Measurements from ENCODE around the gene OR51B4.
"Not testable (repeated sequence)": the region's sequence is repeated elsewhere in the genome, so short reads cannot be mapped to it uniquely, and the experiment has no call there.

Gene OR51B4

DNA sequence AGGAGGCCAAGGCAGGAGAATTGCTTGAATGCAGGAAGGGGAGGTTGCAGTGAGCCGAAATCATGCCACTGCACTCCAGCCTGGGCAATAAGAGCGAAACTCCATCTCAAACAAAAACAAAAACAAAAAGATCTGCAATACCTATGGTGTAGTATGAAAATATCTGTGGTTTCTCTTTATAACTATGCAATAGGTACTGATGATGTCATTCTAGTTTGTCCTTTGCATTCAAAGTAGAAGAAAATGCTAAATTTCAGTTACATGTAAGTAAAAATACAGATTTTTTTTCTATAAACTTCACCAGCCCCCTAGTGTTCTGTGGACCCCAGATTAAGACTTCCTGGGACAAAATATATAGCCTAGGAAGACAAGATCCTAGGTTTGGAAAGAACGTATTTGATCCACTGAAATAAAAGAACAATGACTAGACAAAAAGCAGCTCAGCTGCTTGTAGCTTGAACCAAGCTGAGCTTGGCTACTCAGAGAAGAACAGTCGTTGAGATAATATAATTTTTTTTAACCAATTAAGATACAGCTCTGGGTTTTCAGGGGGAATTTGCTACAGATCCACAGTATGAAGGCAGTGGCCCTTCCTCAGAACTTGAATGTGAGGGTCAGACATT, 29.2 kb downstream of the OR51B4 start:
- no peak for DNase-seq

DNA sequence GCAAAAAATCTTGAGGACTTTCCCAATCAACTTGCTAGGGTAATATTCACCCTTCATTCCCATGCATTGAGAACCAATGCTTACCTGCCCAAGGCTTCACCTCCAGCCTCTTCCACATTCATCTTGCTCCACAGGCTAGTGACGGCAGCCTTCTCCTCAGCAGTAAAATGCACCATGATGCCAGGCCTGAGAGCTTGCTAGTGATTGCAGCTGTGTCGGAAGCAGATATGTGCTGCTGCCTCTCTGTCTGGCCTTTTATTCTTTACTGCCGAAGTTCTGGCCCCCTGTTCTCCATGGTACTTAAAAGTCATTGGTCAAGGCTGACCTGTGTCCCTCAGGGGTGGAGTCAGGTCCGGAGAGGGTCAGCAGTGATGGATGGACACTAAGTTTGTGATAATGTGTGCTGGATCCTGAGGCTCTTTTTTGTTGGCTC, 32.0 kb downstream of the OR51B4 start, which contains the start of gene HBE1:
TSS of gene HBE1 (minus strand) at position 231 of the 433 bp plus-strand sequence. CDS start at position 176, 55 bp downstream.
- DNase-seq: no peak

GRCh38 chr11:5267033-5267563, 34.6 kb downstream of the OR51B4 start:
- DNase-seq: no peak

GRCh38 chr11:5266609-5267008, 35.1 kb downstream of the OR51B4 start:
- DNase-seq: no peak

- DNase-seq: no peak
Observed at GRCh38 chr11:5265832-5266231, 35.9 kb downstream of the OR51B4 start.

GRCh38 chr11:5258543-5259262, 43.0 kb downstream of the OR51B4 start:
- no peak for DNase-seq

GRCh38 chr11:5257296-5257695, 44.5 kb downstream of the OR51B4 start:
- DNase-seq: no peak

DNA sequence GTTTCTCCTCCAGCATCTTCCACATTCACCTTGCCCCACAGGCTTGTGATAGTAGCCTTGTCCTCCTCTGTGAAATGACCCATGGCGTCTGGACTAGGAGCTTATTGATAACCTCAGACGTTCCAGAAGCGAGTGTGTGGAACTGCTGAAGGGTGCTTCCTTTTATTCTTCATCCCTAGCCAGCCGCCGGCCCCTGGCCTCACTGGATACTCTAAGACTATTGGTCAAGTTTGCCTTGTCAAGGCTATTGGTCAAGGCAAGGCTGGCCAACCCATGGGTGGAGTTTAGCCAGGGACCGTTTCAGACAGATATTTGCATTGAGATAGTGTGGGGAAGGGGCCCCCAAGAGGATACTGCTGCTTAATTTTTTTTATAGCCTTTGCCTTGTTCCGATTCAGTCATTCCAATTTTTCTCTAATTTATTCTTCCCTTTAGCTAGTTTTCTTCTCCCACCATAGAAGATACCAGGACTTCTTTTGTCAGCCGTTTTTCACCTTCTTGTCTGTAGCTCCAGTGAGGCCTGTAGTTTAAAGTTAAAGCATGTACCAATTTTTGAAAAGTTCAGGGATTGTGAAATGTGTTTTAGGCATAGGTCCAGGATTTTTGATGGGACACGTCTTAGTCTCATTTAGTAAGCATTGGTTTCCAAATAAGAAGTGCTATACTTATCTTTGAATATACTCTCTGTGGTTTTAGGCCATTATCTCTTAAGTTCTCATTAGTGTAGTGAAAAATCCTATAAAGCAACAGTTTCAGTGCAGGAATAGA, 46.9 kb downstream of the OR51B4 start, which contains the start of gene HBG2:
TSS of gene HBG2 (minus strand) at position 136 of the 768 bp plus-strand sequence. CDS start at position 83, 53 bp downstream.
- not testable (repeated sequence) for DNase-seq

- DNase-seq: not testable (repeated sequence)
Observed at GRCh38 chr11:5254023-5254422, 47.7 kb downstream of the OR51B4 start.

DNA sequence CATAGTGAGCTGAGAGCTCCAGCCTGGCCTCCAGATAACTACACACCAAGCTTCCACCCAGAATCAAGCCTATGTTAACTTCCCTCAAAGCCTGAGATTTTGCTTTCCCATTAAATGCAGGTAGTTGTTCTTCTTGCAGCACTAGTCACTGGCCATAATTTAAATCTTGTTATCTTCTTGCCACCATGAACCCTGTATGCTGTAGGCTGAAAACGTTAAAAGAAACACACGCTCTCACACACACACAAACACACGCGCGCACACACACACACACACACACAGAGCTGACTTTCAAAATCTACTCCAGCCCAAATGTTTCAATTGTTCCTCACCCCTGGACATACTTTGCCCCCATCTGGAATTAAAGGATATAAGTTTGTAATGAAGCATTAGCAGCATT, 48.3 kb downstream of the OR51B4 start:
- DNase-seq: not testable (repeated sequence)

DNA sequence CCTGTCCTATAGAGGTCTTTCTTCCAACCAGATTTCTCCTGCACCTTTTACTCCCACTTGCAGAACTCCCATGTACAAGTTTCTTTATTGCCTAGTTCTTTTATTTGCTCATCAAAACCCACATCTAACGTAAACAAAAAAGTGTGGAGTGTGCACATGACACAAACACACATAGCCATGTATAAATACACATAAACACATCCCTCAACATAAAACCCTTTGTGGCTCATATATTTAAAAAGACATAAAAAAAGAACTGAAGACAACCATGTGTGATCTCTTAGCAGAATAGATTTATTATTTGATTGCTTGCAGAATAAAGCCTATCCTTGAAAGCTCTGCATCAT, 48.9 kb downstream of the OR51B4 start:
- DNase-seq: no peak

DNA sequence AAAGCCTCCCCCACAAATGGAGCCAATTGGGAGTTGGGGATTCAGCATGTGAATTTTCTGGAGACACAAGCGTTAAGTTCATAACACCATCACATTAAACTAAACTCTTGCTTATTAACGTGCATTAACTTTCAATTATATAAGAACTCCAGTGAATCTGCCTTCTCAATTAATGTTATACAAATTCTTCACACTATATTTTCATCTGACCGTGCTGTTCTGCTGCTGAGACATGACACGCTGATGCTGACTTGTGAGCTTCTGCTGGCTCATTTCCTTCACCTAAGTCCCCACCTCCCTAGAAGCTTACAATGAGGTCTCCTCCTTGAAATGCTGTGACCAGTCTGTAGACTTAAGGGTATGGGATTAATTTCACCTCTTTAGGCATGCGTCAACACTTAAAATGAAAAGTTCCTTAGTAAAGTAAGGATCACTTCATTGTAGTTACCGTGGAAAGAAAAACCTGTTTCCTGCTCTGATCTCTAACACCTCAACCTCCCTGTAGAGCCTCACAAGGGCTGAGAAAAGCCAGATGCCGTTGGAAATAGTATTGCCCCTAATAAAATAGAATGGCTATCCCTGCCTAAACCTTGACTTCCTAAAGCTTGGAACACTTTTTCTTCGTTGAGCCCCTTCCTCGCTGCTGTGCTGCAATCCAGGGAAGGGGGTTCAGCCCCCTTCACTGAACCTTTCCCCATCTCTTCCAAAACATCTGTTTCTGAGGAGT, 49.4 kb downstream of the OR51B4 start:
- no peak for DNase-seq

GRCh38 chr11:5251746-5252145, 50.0 kb downstream of the OR51B4 start:
- DNase-seq: no peak

Measured in CD4-positive, alpha-beta T cell treated with Interferon alpha-2 for 1 hour (primary cell).